GM19395 (cell line): ENCODE data around the gene CIDEC.
"Not testable (repeated sequence)": the region's sequence is repeated elsewhere in the genome, so short reads cannot be mapped to it uniquely, and the experiment has no call there.

Experiments used
- ATAC-seq: cut with Tn5 transposase; IDR thresholded peaks from one replicate; pipeline ENCODE4 v1.9.1; 2021; ENCODE audit warnings: mild to moderate bottlenecking, moderate library complexity; ENCODE audit not compliant: unreplicated experiment

The CIDEC gene

DNA sequence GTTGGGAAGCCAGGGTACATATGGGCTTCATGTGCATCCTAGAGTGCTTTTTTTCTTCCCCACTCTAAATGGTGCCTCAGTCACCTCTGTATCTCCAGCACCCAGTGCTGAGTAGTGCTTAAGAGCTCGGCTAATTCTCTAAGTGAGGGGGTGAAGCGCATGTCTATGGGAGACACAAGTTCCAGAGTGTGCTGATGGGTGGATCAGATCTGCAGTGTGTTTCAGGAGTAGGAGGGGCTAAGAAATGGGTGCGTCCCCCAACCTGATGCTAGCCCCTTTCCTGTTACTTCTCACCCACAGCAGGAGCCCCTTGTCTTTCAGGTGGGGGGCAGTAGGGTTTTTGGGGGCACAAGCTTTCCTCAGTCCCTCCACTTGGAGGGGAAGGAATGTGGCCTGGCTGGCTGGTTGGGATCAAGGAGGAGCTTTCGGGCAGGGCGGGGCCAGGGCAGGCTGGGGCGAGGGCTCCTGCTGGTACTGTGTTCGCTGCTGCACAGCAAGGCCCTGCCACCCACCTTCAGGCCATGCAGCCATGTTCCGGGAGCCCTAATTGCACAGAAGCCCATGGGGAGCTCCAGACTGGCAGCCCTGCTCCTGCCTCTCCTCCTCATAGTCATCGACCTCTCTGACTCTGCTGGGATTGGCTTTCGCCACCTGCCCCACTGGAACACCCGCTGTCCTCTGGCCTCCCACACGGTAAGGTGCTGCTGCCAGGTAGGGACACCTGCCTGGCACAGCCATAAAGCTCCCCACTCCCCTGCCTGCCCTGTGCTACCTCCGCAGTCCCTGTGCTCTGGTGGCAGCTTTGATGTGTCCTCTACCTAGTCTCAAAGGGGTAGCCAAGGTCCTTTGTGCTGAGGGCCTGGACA is 22.6 kb upstream of the CIDEC start, which contains the start of gene IL17RE:
Gene IL17RE, plus strand, starts transcription at position 477 of the 866 bp plus-strand sequence. Its CDS starts 85 bp downstream, at position 562.
- no peak for ATAC-seq

DNA sequence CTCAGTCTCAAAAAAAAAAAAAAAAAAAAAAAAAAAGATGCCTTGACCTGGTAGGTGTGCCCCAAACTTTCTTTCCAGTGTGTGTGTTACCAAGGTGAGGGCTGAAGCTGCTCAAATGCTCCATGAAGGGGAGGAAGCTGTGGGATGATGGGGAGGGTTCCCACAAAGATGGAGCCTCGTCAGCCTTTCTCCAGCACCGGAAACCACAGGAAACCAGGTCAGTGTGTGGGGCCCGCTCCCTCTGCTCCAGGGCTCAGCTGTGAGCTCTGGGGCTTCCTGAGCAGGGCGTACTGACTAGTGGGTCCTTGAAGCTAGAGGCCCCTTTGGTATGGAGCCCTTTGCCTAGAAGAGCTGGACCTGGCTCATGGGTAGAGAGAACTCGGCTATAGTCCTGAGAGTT is 21.9 kb upstream of the CIDEC start:
- no peak for ATAC-seq

DNA sequence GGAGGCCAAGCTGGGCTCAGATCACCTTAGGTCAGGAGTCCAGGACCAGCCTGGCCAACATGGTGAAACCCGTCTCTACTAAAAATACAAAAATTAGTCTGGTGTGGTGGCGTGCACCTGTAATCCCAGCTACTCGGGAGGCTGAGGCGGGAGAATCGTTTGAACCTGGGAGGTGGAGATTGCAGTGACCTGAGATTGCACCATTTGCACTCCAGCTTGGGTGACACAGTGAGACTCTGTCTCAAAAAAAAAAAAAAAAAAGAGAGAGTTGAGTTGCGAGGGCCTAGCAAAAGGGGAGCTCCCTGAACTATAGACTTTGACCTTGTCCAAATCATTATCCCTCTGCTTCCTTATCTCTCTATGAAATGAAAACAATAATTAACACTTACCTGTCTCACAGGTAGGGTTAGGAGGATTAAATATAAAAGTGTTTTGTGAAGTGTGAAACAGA is 20.9 kb upstream of the CIDEC start:
- ATAC-seq = not testable (repeated sequence)

DNA sequence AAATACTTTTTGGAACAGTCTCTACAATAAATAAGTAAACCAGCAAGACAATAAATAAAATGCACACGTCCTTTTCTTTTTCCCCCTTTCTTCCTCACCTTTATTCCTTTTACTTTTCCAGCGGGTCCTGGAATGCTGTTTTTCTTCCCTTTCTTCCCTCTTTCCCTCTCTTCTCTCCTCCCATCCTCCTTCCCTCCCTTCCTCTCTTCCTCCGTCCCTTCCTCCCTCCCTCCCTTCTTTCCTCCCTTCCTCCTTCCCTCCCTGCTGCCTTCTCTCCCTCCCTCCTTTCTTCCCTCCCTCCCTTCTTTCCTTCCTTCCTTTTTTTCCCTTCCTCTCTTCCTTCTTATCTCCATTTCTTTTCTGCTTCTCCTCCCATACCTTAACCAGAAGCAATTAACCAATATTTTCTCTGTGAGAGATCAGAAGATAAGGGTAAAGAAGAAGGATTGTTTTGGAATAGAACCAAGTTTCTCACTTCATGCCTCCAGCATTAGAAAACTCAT is 19.3 kb upstream of the CIDEC start:
- no peak for ATAC-seq

DNA sequence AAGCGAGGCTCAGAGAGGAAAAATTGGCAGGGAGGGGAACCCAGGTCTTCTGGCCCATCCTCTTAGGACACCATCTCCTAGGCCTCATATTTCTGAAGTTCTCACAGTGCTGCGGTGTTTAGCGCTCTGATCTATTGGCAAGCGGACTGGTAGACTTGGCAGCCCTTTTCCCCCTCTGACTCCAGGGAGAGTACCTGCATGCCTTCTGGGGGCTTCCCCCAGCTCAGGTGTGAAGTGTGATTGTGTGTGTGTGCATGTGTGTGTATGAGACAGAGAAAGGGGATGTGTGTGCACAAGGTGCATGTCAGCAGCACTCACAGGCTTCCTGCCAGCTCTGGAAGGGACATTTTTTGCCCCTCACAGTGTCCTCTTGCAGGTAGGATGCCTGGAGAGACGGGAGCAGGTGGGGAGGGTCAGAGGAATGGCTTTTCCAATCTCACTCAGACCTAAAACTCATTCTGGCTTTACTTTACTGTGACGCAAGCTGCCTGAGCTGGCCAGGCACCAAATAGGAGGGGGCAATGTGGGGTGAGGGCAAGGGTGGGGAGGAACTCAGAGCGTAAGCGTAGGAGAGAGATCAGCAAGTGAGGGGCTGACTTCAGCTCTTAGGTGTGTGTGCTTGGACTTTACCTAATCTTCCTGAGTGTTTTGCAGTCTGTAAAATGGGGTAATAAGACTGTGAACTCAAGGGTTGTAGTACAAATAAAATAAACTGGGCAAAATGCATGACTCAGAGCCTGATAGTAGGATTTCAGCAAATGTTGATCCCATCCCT is 18.6 kb upstream of the CIDEC start:
- no peak for ATAC-seq

DNA sequence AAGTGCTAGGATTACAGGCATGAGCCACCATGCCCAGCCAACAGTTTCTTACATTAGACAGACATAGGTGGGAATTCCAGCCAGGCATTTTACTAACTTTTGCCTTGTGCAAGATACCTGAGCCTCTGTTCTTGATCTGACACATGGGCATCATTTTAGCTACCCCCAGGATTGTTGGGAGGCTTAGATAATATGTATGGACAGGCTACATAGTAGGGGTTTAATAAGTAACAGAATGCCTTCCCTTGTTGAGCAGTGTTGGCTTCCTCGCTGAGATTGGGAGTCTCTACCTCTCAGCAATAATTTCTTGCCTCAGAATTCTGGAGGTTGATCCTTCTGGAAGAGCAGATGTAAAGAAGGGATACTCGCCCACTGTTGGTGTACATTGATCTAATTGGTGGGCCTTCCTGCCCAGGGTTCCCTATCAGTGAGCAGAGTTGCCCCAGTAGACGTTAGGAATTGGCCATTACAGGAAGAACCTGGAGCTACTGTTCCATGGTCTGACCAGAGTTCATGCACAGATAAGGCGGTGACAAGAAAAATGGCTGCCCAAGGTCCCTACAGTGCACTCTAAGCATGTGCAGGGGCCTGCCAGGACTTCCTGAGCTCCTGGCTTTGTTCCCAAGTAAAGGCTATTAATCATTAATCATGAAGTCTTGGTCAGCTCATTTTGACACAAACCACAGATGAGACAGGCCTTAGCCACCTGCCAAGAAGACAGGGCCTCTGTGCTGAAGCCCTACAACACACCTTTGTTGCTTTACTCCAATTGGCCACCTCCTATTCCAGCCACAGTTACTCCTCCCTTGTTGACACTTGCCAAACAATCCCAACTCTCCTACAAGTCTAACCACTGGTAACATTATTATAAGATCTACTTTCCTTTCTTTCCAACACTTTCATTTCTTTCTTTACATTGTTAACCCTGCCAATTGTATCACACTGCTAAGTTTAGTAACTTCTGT is 17.6 kb upstream of the CIDEC start:
- peak; percentile 64 for ATAC-seq

DNA sequence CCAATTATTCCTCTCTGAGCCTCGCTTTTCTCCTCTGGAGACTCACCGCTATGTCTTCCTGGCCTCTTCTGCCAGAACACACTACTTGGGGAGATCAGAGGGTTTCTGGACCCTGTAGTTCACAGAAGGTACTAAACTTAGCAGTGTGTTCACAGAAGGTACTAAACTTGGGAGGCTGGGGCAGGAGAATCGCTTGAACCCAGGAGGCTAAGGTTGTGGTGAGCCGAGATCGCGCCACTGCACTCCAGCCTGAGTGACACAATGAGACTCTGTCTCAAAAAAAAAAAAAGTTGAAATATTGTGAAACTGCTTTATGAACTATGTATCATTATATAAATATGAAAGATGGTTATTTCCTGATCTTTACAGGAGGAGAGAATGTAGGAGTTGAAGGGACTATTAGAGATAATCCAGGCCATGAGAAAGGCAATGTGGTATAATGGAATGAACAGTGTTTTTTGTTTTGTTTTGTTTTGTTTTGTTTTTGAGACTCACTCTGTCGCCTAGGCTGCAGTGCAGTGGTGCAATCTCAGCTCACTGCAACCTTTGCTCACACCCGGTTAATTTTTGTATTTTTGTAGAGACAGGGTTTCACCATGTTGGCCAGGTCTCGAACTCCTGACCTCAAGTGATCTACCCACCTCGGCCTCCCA is 16.8 kb upstream of the CIDEC start:
- not testable (repeated sequence) for ATAC-seq

DNA sequence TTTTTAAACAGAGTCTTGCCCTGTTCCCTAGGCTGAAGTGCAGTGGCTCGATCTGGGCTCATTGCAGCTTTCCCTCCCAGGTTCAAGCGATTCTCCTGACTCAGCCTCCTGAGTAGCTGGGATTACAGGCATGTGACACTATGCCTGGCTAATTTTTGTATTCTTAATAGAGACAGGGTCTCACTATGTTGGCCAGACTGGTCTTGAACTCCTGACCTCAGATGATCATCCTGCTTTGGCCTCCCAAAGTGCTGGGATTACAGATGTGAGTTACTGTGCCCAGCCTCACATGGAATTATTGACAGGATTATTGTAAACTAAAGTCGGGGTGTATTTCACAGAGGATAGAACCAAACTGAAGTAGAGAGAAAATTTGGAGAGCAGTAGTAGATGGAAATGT is 15.7 kb upstream of the CIDEC start:
- not testable (repeated sequence) for ATAC-seq

DNA sequence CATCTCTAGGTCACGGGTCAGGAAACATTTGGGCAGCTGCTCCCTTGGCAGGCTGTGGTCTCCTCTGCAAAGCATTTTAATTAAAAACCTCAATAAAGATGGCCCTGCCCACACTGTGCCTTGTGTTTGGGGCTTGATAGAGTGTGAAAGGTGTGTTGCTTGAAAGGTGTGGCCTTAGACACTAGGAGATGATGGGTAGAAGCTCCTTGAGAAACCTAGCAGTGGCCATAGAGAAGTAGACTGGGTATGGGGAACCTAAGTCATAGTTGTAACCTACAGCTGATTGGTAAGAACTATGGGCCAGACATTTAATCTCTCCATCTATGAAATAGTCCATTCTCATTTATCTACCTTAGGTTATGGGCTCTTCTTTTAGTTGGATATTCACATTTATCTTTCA is 13.7 kb upstream of the CIDEC start:
- ATAC-seq = no peak

DNA sequence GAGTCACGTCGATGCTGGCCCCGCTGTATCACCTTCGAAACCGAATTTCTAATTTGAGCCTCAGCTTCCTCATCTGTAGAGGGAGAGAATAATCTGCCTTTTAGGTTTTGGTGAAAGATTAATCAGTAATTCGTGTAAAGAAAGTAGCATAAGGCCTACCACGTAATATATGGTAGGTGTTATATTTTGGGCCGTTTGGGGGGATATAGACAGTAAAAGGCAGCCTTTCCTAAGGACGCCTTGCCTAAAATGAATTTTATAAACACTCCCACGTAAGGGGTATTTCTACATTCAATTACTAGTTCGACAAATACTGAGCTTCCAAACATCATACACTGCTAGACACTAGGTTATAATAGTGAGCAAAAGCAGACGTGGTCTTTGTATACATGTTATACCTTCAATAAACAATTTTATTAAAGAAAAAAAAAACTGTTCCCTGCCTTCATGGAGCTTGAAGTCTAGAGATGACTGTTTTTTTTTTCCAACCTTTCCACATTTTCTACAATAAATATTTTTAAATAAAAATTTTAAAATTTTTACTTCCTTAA is 11.1 kb upstream of the CIDEC start:
- ATAC-seq = peak; percentile 4

DNA sequence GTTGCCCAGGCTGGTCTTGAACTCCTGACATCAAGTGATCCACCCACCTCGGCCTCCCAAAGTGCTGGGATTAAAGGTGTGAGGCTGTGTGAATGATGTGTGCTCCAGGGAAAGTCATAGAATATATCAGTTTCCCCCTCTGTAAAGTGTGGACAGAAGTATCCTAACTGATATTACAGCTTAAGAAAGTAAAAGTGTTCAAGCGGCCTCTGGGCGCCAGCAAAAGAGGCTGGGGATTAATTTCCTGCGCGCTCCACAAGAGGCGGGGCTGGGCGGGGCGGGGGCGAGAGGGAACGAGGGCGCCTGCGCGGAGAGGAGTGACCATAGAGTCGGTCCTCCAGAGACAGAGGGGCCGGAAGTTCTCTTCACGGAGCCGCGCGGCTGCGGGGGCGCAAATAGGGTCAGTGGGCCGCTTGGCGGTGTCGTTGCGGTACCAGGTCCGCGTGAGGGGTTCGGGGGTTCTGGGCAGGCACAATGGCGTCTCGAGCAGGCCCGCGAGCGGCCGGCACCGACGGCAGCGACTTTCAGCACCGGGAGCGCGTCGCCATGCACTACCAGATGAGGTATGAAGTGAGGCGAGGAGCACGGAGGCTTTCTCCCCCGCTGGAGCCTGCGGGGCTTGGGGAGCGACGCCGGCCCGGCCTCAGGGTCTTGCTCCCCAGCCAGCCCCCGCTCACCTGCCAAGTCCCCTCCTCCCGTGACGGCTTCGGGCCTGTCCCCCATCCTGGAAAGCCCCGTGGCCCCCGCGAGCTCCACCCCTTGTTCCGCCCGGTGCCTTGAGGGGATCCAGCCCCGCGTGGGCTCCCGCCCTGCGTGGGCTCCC is 10.4 kb upstream of the CIDEC start, which contains the start of gene JAGN1:
Gene JAGN1, plus strand, starts transcription at position 362 of the 823 bp plus-strand sequence. Its CDS starts 113 bp downstream, at position 475.
- ATAC-seq = peak; percentile 81

DNA sequence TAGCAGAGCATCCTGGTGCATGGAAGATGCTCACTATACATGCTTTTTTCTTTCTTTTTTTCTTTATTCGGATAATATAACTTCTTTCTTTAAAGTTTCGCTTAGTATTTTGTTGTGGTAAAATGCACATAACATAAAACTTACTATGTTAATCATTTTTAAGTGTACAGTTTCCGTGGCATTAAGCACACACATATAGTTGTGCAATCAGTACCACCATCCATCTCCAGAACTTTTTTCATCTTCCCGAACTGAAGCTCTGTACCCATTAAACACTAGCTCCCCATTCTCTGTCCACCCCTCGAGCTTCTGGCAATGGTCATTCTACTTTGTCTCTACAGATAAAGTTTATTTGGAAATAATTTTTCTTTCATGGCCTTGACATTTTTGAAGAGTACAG is 9.4 kb upstream of the CIDEC start:
- no peak for ATAC-seq

DNA sequence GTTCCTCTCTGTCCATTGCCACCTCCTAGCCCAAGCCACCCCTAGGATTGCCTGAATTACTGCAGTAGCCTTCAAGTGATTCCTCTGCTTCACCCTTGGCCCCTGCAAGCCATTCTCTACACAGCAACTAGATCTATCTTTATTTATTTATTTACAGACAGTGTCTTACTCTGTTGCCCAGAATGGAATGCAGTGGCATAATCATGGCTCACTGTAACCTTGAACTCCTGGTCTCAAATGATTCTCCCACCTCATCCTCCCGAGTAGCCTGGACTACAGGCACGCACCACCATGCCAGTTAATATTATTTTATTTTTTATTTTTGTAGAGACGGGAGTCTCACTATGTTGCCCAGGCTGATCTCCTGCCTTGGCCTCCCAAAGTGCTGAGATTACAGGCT is 8.5 kb upstream of the CIDEC start:
- no peak for ATAC-seq

DNA sequence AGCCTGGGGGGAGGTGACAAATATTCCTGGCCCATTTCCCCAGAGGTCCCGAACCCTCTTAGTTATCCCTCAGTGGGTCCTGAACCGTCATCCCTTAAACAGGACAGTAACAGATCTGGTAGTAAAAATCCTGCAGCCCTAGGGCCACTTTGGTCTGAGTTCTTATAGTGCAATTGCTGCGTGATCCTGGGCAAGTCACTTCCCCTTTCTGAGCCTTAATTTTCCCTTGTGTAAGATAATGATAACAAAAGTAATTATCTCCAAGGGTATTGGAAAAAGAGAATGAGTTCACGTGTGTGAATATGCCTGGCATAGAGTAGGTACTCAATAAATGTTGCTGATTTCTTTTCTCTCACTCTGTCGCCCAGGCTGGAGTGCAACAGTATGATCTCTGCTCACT is 7.4 kb upstream of the CIDEC start:
- no peak for ATAC-seq

DNA sequence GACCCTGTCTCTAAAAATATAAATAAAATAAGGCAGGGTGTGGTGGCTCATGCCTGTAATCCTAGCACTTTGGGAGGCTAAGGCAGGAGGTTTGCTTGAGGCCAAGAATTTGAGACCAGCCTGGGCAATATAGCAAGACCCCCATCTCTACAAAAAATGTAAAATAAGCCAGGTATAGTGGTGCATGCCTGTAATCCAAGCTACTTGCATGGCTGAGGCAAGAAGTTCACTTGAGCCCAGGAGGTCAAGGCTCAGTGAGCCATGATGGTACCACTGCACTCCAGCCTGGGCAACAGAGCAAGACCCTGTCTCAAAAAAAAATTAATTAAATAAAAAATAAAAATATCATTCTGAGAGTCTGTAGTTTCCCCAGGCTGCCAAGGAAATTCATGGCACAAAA is 6.3 kb upstream of the CIDEC start:
- no peak for ATAC-seq

DNA sequence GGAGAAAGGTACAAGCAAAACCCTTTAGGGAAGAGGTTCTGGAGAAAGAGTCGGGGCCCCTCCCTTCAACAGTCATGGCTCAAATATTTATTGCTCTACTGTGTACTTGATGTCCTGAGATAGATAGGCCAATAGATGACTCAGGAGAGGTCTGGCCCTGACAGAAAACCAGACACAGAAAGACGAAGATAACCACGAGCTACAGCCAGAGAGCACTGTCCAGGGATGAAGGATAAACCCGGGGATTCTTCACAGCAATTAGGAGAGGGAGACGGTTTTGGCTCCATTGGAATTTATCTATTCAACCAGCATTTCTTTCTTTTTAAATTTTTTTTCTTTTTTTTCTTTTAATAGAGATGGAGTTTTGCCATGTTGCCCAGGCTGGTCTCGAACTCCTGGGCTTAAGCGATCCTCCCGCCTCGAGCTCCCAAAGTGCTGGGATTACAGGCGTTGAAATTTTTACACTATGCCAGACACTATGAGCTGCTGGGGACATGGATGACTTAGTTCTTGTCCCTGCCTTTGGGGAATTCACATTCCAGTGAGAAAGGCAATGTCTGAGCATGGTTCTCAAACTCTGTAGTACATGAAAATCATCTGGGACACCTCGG is 4.6 kb upstream of the CIDEC start:
- ATAC-seq = no peak

DNA sequence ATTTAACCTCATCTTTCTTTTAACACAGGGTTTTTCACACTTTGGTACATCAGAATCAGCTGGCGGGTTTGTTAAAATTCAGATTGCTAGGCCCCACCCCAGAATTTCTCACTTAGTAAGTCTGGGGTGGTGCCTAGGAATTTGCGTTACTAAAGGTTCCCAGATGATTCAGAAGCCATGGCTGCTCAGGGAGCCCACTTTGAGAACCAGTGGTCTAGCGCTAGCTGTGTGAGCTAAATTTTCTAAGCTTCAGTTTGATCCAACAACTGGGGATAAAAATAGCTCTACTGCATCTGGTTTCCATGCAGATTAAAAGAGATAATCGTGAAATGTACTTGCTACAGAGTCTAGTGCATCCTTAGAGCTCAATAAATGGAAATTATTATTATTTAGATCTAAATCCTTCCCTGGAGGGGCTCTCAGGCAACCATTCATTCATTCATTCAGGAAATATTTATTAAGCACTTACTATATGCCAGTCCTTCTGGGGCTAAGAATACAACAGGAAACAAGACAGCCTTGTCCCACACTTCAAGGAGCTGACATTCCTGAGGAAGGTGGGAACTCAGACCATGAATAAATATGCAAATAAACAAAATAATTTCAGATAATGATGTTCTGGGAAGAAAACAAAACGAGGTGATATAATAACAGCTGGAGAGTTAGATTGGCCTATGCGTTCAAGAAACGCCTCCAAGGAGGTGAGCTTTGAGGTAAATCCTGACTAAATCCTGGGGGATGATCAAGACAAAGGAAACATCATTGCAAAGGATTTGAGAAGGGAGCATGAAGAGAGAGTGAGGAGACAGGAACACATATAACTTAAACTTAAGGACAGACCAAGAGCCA is 3.9 kb upstream of the CIDEC start:
- ATAC-seq = no peak
